ENCODE measurements around the gene TMEM215. TPM values are rescaled to one million over a fixed set of nuclear protein-coding genes. Genes with fewer than 3 reads are reported as not detected.

TMEM215 gene
- total and polyA plus RNA-seq, 2 donors (not counting 3 experiments of a cell fraction or from before 2014, with no cell fraction given): not detected

DNA sequence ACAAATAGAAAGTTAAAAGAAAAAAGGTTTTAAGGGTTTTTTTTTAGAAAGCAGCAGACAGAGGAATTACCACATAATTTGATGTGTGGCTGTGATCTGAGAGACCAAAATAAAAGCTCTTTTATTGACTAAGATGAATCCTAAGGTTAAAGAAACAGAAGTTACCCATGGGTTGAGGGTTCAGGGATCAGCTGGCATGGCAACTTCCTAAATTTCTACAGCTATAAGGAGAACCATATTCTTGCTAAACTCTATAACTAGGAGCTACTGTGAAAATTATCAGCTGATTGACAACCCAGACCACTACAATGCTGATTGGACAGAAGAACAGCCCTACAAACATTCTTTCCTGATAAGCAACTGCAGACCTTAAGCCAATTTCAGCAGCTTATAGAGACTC is 40.2 kb downstream of the TMEM215 start:
- no peaks in the 10 kb centered on the region for H4K20me1 ChIP-seq (replicated peaks; ENCODE audit: control insufficient read depth, extremely low read depth, insufficient read depth, low read length)
- H3K27ac ChIP-seq (ENCODE audit: insufficient read depth, low read depth, low read length): no peak overlapping the region
- H3K4me2 ChIP-seq (ENCODE audit: insufficient read depth, low read length): no peak overlapping the region
- no peak overlapping the region for H3K9ac ChIP-seq (replicated peaks; ENCODE audit: extremely low read depth, insufficient read depth, low read length)
- H3K79me2 ChIP-seq (ENCODE audit: control insufficient read depth, insufficient read depth, low read length): no peaks in the 10 kb centered on the region
- ChIA-PET CTCF (no interaction called here), POLR2A (no interaction called here)
- H3K9me3 ChIP-seq (replicated peaks; ENCODE audit: control insufficient read depth, insufficient read depth, low read length): no peaks in the 10 kb centered on the region
- FAIRE-seq (no peak), DNase-seq (ENCODE audit: low read depth, low spot score) (no peak)
- no peaks in the 10 kb centered on the region for H3K36me3 ChIP-seq (ENCODE audit: control insufficient read depth in 2 of 2, extremely low read depth in 1 of 2, insufficient read depth in 2 of 2, low read length in 2 of 2)
- intact Hi-C loops (cut with micrococcal nuclease) (no loop called here), dilution Hi-C loops (cut with MboI; ENCODE audit: extremely low pct_ligation_motif_present, low sequenced_read_pairs) (no loop called here)
- H3K4me1 ChIP-seq (ENCODE audit: control insufficient read depth, extremely low read depth, insufficient read depth, low read length): no peaks in the 10 kb centered on the region
- H3K27me3 ChIP-seq (ENCODE audit: control insufficient read depth in 2 of 2, insufficient read depth in 2 of 2, low read length in 2 of 2): no peaks in the 10 kb centered on the region
- H2AFZ ChIP-seq (ENCODE audit: low read depth, low read length): no peak overlapping the region
- TF ChIP-seq FOS (IDR thresholded peaks at IDR 0.05; ENCODE audit: borderline replicate concordance, insufficient read depth, low read length) (no peak), JUN (IDR thresholded peaks at IDR 0.05; ENCODE audit: borderline replicate concordance, insufficient read depth, insufficient read length, low read depth) (no peak), MYC (IDR thresholded peaks at IDR 0.05; ENCODE audit: low read depth, low read length) (no peak), POLR2AphosphoS5 (IDR thresholded peaks at IDR 0.05; ENCODE audit: insufficient read depth, low read depth, low read length) (no peak), EZH2 (IDR thresholded peaks at IDR 0.05; ENCODE audit: borderline replicate concordance, low read depth, low read length, severe bottlenecking) (no peak), POLR2A (IDR thresholded peaks at IDR 0.05; ENCODE audit: low read depth, low read length) (no peak), GATA2 (IDR thresholded peaks at IDR 0.05; ENCODE audit: insufficient read depth, insufficient read length, low read depth, low read length) (no peak)
- TF ChIP-seq, protein P1, sequence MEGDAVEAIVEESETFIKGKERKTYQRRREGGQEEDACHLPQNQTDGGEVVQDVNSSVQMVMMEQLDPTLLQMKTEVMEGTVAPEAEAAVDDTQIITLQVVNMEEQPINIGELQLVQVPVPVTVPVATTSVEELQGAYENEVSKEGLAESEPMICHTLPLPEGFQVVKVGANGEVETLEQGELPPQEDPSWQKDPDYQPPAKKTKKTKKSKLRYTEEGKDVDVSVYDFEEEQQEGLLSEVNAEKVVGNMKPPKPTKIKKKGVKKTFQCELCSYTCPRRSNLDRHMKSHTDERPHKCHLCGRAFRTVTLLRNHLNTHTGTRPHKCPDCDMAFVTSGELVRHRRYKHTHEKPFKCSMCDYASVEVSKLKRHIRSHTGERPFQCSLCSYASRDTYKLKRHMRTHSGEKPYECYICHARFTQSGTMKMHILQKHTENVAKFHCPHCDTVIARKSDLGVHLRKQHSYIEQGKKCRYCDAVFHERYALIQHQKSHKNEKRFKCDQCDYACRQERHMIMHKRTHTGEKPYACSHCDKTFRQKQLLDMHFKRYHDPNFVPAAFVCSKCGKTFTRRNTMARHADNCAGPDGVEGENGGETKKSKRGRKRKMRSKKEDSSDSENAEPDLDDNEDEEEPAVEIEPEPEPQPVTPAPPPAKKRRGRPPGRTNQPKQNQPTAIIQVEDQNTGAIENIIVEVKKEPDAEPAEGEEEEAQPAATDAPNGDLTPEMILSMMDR (IDR thresholded peaks at IDR 0.05; ENCODE audit: extremely low read depth in 1 of 2, insufficient read depth in 1 of 2, low read depth in 1 of 2, low read length in 2 of 2): no peak
- TF ChIP-seq, protein P2, sequence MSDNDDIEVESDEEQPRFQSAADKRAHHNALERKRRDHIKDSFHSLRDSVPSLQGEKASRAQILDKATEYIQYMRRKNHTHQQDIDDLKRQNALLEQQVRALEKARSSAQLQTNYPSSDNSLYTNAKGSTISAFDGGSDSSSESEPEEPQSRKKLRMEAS (IDR thresholded peaks at IDR 0.05; ENCODE audit: insufficient read depth, insufficient read length): no peak
- BruUV-seq (replicated peaks): no TSS peak
- H3K4me3 ChIP-seq (replicated peaks in 1 of 3; ENCODE audit: insufficient read depth in 1 of 3, low read depth in 1 of 3, low read length in 3 of 3): no peak overlapping the region
- no peaks in the 10 kb centered on the region for H3K9me1 ChIP-seq (replicated peaks; ENCODE audit: control insufficient read depth, extremely low read depth, insufficient read depth, low read length)

Data from endothelial cell of umbilical vein (primary cell).